ENCODE measurements around the gene RBMS3.

Gene RBMS3

GRCh38 chr3:29612536-29612935 lies 331.7 kb downstream of the RBMS3 start:
- Histone ChIP-seq H3K36me3 (ENCODE audit: insufficient read depth, low read length) (no peaks in the 10 kb centered on the region), H3K9ac (ENCODE audit: low read depth, low read length) (no peak overlapping the region), H3K4me1 (ENCODE audit: control insufficient read depth, insufficient read depth, low read length) (no peaks in the 10 kb centered on the region), H3K27me3 (ENCODE audit: control insufficient read depth, insufficient read depth, low read length) (no peaks in the 10 kb centered on the region), H3K4me2 (ENCODE audit: low read length) (no peak overlapping the region), H3K4me3 (ENCODE audit: low read length) (no peak overlapping the region), H3K9me3 (replicated peaks; ENCODE audit: low read length) (no peaks in the 10 kb centered on the region)

DNA sequence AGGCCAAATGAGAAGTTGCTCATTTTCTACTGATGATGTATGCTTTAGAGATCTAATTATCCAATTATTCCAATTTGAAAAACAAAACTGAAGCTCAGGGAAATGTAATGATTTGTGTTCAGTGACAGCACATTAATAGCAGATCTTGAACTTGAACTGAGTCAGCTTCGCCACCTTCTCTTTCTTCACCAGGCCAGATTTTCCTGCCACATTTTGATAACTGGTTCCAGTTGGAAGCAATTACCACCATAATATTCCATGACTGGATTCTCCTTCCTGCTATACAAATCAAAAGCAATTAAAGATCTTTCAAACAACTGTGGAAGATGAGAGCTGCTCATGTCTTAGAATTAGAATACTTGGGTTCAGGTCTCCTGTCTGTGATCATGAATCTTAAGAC lies 334.1 kb downstream of the RBMS3 start:
- no peaks in the 10 kb centered on the region for H3K27me3 ChIP-seq (ENCODE audit: control insufficient read depth, insufficient read depth, low read length)
- no peaks in the 10 kb centered on the region for H3K36me3 ChIP-seq (ENCODE audit: insufficient read depth, low read length)
- no peak overlapping the region for H3K9ac ChIP-seq (ENCODE audit: low read depth, low read length)
- peaks cover 9% of the 10 kb centered on the region for H3K4me1 ChIP-seq (ENCODE audit: control insufficient read depth, insufficient read depth, low read length)
- no peak overlapping the region for H3K4me2 ChIP-seq (ENCODE audit: low read length)
- no peak overlapping the region for H3K4me3 ChIP-seq (ENCODE audit: low read length)
- no peaks in the 10 kb centered on the region for H3K9me3 ChIP-seq (replicated peaks; ENCODE audit: low read length)

GRCh38 chr3:29618395-29619282 lies 337.8 kb downstream of the RBMS3 start:
- peaks cover 9% of the 10 kb centered on the region for H3K4me1 ChIP-seq (ENCODE audit: control insufficient read depth, insufficient read depth, low read length)
- H3K36me3 ChIP-seq (ENCODE audit: insufficient read depth, low read length): no peaks in the 10 kb centered on the region
- H3K9ac ChIP-seq (ENCODE audit: low read depth, low read length): no peak overlapping the region
- H3K4me2 ChIP-seq (ENCODE audit: low read length): peak overlapping the region; percentile 26
- no peaks in the 10 kb centered on the region for H3K27me3 ChIP-seq (ENCODE audit: control insufficient read depth, insufficient read depth, low read length)
- no peak overlapping the region for H3K4me3 ChIP-seq (ENCODE audit: low read length)
- H3K9me3 ChIP-seq (replicated peaks; ENCODE audit: low read length): no peaks in the 10 kb centered on the region

DNA sequence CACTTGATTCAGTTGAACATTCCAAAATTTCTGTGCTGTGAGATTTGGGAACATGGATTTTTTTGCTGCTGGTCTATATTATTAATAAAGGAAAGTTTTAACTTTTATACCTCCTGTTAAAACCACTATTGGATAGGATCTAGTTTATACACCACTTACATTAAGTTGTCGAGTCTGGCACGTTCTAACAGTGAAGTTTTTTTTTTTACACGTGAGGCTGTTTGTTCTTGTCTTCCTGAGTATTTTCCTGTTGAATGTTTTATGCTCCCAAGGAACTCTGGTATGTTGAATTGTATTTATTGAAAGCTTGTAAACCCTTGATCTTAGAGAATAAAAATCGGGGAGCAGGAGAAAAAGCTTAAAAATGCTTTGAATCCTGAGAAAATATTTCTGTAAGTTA lies 338.8 kb downstream of the RBMS3 start:
- Histone ChIP-seq H3K9me3 (replicated peaks; ENCODE audit: low read length) (no peaks in the 10 kb centered on the region), H3K27me3 (ENCODE audit: control insufficient read depth, insufficient read depth, low read length) (no peaks in the 10 kb centered on the region), H3K4me1 (ENCODE audit: control insufficient read depth, insufficient read depth, low read length) (peaks cover 9% of the 10 kb centered on the region), H3K36me3 (ENCODE audit: insufficient read depth, low read length) (no peaks in the 10 kb centered on the region), H3K4me3 (ENCODE audit: low read length) (no peak overlapping the region), H3K9ac (ENCODE audit: low read depth, low read length) (no peak overlapping the region), H3K4me2 (ENCODE audit: low read length) (no peak overlapping the region)

GRCh38 chr3:29627136-29628117 lies 346.6 kb downstream of the RBMS3 start:
- no peaks in the 10 kb centered on the region for H3K9me3 ChIP-seq (replicated peaks; ENCODE audit: low read length)
- no peaks in the 10 kb centered on the region for H3K36me3 ChIP-seq (ENCODE audit: insufficient read depth, low read length)
- no peak overlapping the region for H3K9ac ChIP-seq (ENCODE audit: low read depth, low read length)
- no peak overlapping the region for H3K4me3 ChIP-seq (ENCODE audit: low read length)
- no peaks in the 10 kb centered on the region for H3K4me1 ChIP-seq (ENCODE audit: control insufficient read depth, insufficient read depth, low read length)
- no peak overlapping the region for H3K4me2 ChIP-seq (ENCODE audit: low read length)
- H3K27me3 ChIP-seq (ENCODE audit: control insufficient read depth, insufficient read depth, low read length): no peaks in the 10 kb centered on the region

- Histone ChIP-seq H3K4me1 (ENCODE audit: control insufficient read depth, insufficient read depth, low read length) (no peaks in the 10 kb centered on the region), H3K27me3 (ENCODE audit: control insufficient read depth, insufficient read depth, low read length) (no peaks in the 10 kb centered on the region), H3K4me3 (ENCODE audit: low read length) (no peak overlapping the region), H3K36me3 (ENCODE audit: insufficient read depth, low read length) (no peaks in the 10 kb centered on the region), H3K4me2 (ENCODE audit: low read length) (no peak overlapping the region), H3K9ac (ENCODE audit: low read depth, low read length) (no peak overlapping the region), H3K9me3 (replicated peaks; ENCODE audit: low read length) (no peaks in the 10 kb centered on the region)
These were observed 347.9 kb downstream of the RBMS3 start for GRCh38 chr3:29628795-29629194.

- Histone ChIP-seq H3K4me2 (ENCODE audit: low read length) (no peak overlapping the region), H3K9me3 (replicated peaks; ENCODE audit: low read length) (no peaks in the 10 kb centered on the region), H3K27me3 (ENCODE audit: control insufficient read depth, insufficient read depth, low read length) (no peaks in the 10 kb centered on the region), H3K9ac (ENCODE audit: low read depth, low read length) (no peak overlapping the region), H3K4me3 (ENCODE audit: low read length) (no peak overlapping the region), H3K36me3 (ENCODE audit: insufficient read depth, low read length) (no peaks in the 10 kb centered on the region), H3K4me1 (ENCODE audit: control insufficient read depth, insufficient read depth, low read length) (no peaks in the 10 kb centered on the region)
These were observed 355.0 kb downstream of the RBMS3 start for GRCh38 chr3:29635888-29636287.

GRCh38 chr3:29637068-29637467 lies 356.2 kb downstream of the RBMS3 start:
- H3K4me2 ChIP-seq (ENCODE audit: low read length): no peak overlapping the region
- H3K4me1 ChIP-seq (ENCODE audit: control insufficient read depth, insufficient read depth, low read length): no peaks in the 10 kb centered on the region
- H3K9me3 ChIP-seq (replicated peaks; ENCODE audit: low read length): no peaks in the 10 kb centered on the region
- no peak overlapping the region for H3K4me3 ChIP-seq (ENCODE audit: low read length)
- no peak overlapping the region for H3K9ac ChIP-seq (ENCODE audit: low read depth, low read length)
- H3K27me3 ChIP-seq (ENCODE audit: control insufficient read depth, insufficient read depth, low read length): no peaks in the 10 kb centered on the region
- no peaks in the 10 kb centered on the region for H3K36me3 ChIP-seq (ENCODE audit: insufficient read depth, low read length)

DNA sequence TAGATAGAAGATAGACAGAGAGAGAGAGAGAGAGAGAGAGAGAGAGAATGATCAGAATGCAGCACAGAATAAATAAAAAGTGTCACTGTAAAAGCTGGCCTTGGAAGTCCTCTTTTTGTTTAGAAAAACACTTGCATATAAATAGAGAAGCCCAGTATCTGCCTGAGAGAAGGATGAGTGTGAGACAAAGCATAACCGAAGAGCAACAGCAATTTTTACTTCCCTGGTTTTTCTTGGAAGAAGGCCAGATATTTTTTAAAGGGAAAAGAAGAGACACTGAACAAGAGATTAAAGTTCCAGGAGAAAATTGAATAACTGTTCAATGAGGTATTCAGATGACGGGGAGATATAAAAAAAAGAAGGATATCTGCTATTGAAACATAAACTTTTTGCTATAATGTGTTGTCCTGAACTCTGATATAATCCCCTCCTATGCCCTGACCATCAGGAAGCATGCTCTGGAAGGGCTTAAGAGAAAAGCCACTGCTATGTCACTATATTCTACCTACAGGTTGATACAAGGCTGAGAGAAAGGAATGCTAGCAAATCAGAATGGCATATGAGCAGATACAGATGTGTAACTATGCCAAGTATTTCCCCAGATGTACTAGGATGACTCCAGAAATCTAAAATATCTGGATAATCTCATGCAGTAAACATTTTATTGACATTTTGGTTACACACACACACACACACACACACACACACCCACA lies 358.9 kb downstream of the RBMS3 start:
- H3K4me2 ChIP-seq (ENCODE audit: low read length): no peak overlapping the region
- no peak overlapping the region for H3K9ac ChIP-seq (ENCODE audit: low read depth, low read length)
- H3K9me3 ChIP-seq (replicated peaks; ENCODE audit: low read length): no peaks in the 10 kb centered on the region
- H3K27me3 ChIP-seq (ENCODE audit: control insufficient read depth, insufficient read depth, low read length): no peaks in the 10 kb centered on the region
- H3K4me3 ChIP-seq (ENCODE audit: low read length): no peak overlapping the region
- H3K4me1 ChIP-seq (ENCODE audit: control insufficient read depth, insufficient read depth, low read length): peaks cover 25% of the 10 kb centered on the region
- no peaks in the 10 kb centered on the region for H3K36me3 ChIP-seq (ENCODE audit: insufficient read depth, low read length)

DNA sequence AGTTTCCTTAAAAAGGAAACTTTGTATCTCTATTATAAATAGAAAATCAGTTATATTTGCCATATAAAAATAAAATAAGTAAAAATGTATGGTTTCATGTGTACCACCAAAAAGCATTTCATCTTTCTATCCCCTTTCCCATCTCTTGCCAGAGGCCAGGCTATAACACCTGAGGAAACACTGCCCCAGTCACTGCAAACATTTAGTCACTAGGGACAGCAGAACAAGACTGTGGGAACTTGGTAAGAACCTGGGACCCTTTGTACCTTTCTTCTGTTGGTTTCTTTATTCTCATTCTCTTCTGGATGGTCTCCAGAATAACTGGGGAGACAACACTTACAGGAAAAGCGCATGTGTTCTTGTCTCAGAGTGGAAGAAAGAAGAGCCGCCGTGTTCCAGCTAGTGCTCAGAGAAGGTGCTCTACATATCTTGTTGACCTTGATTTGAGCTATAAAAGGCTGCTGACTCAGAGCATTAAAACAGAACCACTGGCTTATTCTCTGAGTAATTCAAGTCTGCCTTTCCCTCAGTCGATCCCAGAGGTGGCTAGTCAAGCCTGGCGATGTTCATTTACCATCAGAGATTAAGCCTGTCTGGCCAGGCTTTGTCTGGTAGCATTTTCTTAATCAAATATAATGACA lies 361.6 kb downstream of the RBMS3 start:
- Histone ChIP-seq H3K4me3 (ENCODE audit: low read length) (no peak overlapping the region), H3K36me3 (ENCODE audit: insufficient read depth, low read length) (no peaks in the 10 kb centered on the region), H3K27me3 (ENCODE audit: control insufficient read depth, insufficient read depth, low read length) (no peaks in the 10 kb centered on the region), H3K9ac (ENCODE audit: low read depth, low read length) (peak overlapping the region; percentile 23), H3K4me2 (ENCODE audit: low read length) (peak overlapping the region; percentile 31), H3K9me3 (replicated peaks; ENCODE audit: low read length) (no peaks in the 10 kb centered on the region), H3K4me1 (ENCODE audit: control insufficient read depth, insufficient read depth, low read length) (peaks cover 29% of the 10 kb centered on the region)

DNA sequence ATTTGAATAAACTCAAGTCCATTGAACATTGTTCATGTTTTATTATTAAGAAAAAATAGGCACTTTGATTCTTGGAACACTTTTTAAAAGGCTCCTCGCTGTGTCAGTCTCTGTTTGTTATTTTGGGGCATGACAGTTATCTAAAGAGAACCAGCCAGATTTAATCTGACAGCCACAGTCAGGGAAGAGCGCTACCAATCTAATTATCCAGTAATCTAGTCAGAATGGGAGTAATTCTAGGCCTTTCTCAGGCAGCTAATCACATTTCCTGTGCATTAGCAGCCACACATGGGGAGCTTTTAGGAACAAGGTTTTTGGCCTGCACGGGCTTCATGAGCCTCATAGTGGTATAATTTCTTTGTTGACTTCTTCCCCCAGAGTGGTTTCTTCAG lies 362.2 kb downstream of the RBMS3 start:
- H3K9ac ChIP-seq (ENCODE audit: low read depth, low read length): peak overlapping the region; percentile 23
- no peaks in the 10 kb centered on the region for H3K9me3 ChIP-seq (replicated peaks; ENCODE audit: low read length)
- no peak overlapping the region for H3K4me3 ChIP-seq (ENCODE audit: low read length)
- peaks cover 29% of the 10 kb centered on the region for H3K4me1 ChIP-seq (ENCODE audit: control insufficient read depth, insufficient read depth, low read length)
- H3K27me3 ChIP-seq (ENCODE audit: control insufficient read depth, insufficient read depth, low read length): no peaks in the 10 kb centered on the region
- H3K4me2 ChIP-seq (ENCODE audit: low read length): peak overlapping the region; percentile 31
- no peaks in the 10 kb centered on the region for H3K36me3 ChIP-seq (ENCODE audit: insufficient read depth, low read length)
